H1 (cell line): Measurements from ENCODE around the gene CHCHD1. TPM values are rescaled to one million over a fixed set of nuclear protein-coding genes. Genes with fewer than 3 reads are reported as not detected.

Source experiments
- ASH2L ChIP-seq: fragments of 200-600, 300-600 bp; sonication (generic); IDR thresholded peaks from one replicate; pipeline ENCODE4 v1.7.1; 2017; ENCODE audit warnings: low read length
- ATF3 ChIP-seq: IDR thresholded peaks from 2 replicates; pipeline ENCODE4 v1.6.1; 2011; ENCODE audit warnings: low read depth, mild to moderate bottlenecking, low read length; ENCODE audit not compliant: insufficient read depth
- BACH1 ChIP-seq: IDR thresholded peaks from 2 replicates; pipeline ENCODE4 v1.6.1; 2012; ENCODE audit warnings: low read length, improper control_type of control experiment
- BRCA1 ChIP-seq: IDR thresholded peaks from 2 replicates; pipeline ENCODE4 v1.6.1; 2012; ENCODE audit warnings: low read depth, low read length, improper control_type of control experiment
- CBX5 ChIP-seq: fragments of 300-800, 300-1000 bp; sonication (generic); IDR thresholded peaks from 2 replicates; pipeline ENCODE4 v1.7.1; 2016; ENCODE audit warnings: antibody characterized with exemption, low read length, low read depth
- CHD1 ChIP-seq: IDR thresholded peaks from 2 replicates; pipeline ENCODE4 v1.6.1; 2012; ENCODE audit warnings: low read depth, low read length, improper control_type of control experiment
- EZH2 ChIP-seq: fragments of 200-600 bp; sonication (generic); IDR thresholded peaks from 2 replicates; pipeline ENCODE4 v1.7.1; 2012; ENCODE audit warnings: low read depth, mild to moderate bottlenecking, moderate library complexity, low read length, inconsistent platforms; ENCODE audit not compliant: severe bottlenecking
- FOSL1 ChIP-seq: IDR thresholded peaks from 2 replicates; pipeline ENCODE4 v1.6.1; 2011; ENCODE audit warnings: mild to moderate bottlenecking, low read depth, low read length, moderate library complexity; ENCODE audit not compliant: insufficient read depth
- GTF2F1 ChIP-seq: IDR thresholded peaks from 2 replicates; pipeline ENCODE4 v1.6.1; 2012; ENCODE audit warnings: low read depth, low read length, improper control_type of control experiment, borderline replicate concordance
- HDAC2 ChIP-seq, 2 experiments: fragments of 300-600 bp in 1 of 2; sonication (generic) in 1 of 2; IDR thresholded peaks; 2 replicates each; pipeline ENCODE4 v1.6.1; 2011 to 2012; ENCODE audit warnings: low read depth in 2 of 2, low read length in 2 of 2, mild to moderate bottlenecking in 2 of 2, moderate library complexity in 2 of 2, borderline replicate concordance in 1 of 2, inconsistent platforms in 1 of 2
- JUN ChIP-seq: IDR thresholded peaks from 2 replicates; pipeline ENCODE4 v1.6.1; 2011; ENCODE audit warnings: low read depth, mild to moderate bottlenecking, improper control_type of control experiment, low read length
- KDM4A ChIP-seq: IDR thresholded peaks from one replicate; pipeline ENCODE4 v1.7.1; 2012; ENCODE audit warnings: low read depth, mild to moderate bottlenecking, moderate library complexity, low read length, inconsistent platforms; ENCODE audit not compliant: severe bottlenecking
- KDM5A ChIP-seq: fragments of 200-600 bp; IDR thresholded peaks from 2 replicates; pipeline ENCODE4 v1.7.1; 2012; ENCODE audit warnings: mild to moderate bottlenecking, low read length, inconsistent platforms, mixed read lengths
- MAX ChIP-seq: IDR thresholded peaks from 2 replicates; pipeline ENCODE4 v1.6.1; 2012; ENCODE audit warnings: inconsistent platforms
- PHF8 ChIP-seq: fragments of 200-600 bp; sonication (generic); conservative IDR thresholded peaks from 2 replicates; pipeline ENCODE4 v1.7.1; 2012; ENCODE audit warnings: low read depth, mild to moderate bottlenecking, inconsistent platforms, low read length, moderate library complexity
- POLR2A ChIP-seq, 2 experiments: IDR thresholded peaks; 1 replicate in 1 of 2; 2 replicates in 1 of 2; pipeline ENCODE4 v1.6.1; 2011; ENCODE audit warnings: low read depth in 2 of 2, low read length in 2 of 2, mild to moderate bottlenecking in 2 of 2; ENCODE audit errors: control extremely low read depth in 1 of 2
- RBBP5 ChIP-seq: IDR thresholded peaks from 2 replicates; pipeline ENCODE4 v1.7.1; 2012; ENCODE audit warnings: low read depth, mild to moderate bottlenecking, inconsistent platforms, low read length, moderate library complexity, borderline replicate concordance
- SAP30 ChIP-seq: fragments of 300-600 bp; sonication (generic); IDR thresholded peaks from 2 replicates; pipeline ENCODE4 v1.7.1; 2012; ENCODE audit warnings: low read length, moderate library complexity, mild to moderate bottlenecking, inconsistent platforms; ENCODE audit not compliant: insufficient read depth, insufficient replicate concordance
- SUZ12 ChIP-seq: fragments of 200-600 bp; sonication (generic); IDR thresholded peaks from 2 replicates; pipeline ENCODE4 v1.6.1; 2012; ENCODE audit warnings: mild to moderate bottlenecking, inconsistent platforms, low read length, moderate library complexity, mixed read lengths
- TAF1 ChIP-seq: IDR thresholded peaks from 2 replicates; pipeline ENCODE4 v1.6.1; 2011; ENCODE audit warnings: mild to moderate bottlenecking, low read depth, low read length
- TBP ChIP-seq: IDR thresholded peaks from 2 replicates; pipeline ENCODE4 v1.6.1; 2011; ENCODE audit warnings: low read depth, low read length, improper control_type of control experiment
- YY1 ChIP-seq: IDR thresholded peaks from 2 replicates; pipeline ENCODE4 v1.6.1; 2011; ENCODE audit warnings: low read depth, mild to moderate bottlenecking, low read length
- polyA plus RNA-seq, 7 experiments: library from polyadenylated mRNA; depleted of rRNA in 3 of 7; stranded (reverse) in 5 of 7; unstranded in 2 of 7; fragments of >200 nt in 5 of 7; fragments of 200-250 nt in 2 of 7; gene quantifications; 1 replicate in 5 of 7; 2 replicates in 1 of 7; 4 replicates in 1 of 7; pipeline versions ENCODE4 v1.2.1 to v1.2.3, GENCODE V29; 2011 to 2013; ENCODE audit warnings: missing spikeins in 2 of 7, mixed read lengths in 2 of 7
- total RNA-seq: library from RNA; stranded (reverse); fragmentation: NEBNext Ultra II Directional; extraction: Animal tissue kit (Norgen Biotek cat#: 25700); gene quantifications from 2 replicates; pipeline ENCODE4 v1.2.1, GENCODE V29; 2021

CHCHD1 gene
- total and polyA plus RNA-seq, 2 of the 8 experiments (the other 6 are each of a cell fraction or from before 2014, with no cell fraction given): 44.9 to 58.1 TPM

GRCh38 chr10:73781879-73782748 is at the start of gene CHCHD1 (continued):
- peak in 1 of 2 experiments; percentile 39; a peak in 1 of 4 replicates for TF ChIP-seq HDAC2 (IDR thresholded peaks at IDR 0.05; ENCODE audit: borderline replicate concordance in 1 of 2, low read depth in 2 of 2, low read length in 2 of 2)
- peak; percentile 90 for TF ChIP-seq YY1
- no peak for TF ChIP-seq CBX5
- peak; percentile 83 for TF ChIP-seq TBP
- TF ChIP-seq MAX: peak; percentile 73
- TF ChIP-seq CHD1: no peak
- no peak for TF ChIP-seq ATF3
- no peak for TF ChIP-seq EZH2
- no peak for TF ChIP-seq SUZ12
- peak; percentile 8 for TF ChIP-seq SAP30
- TF ChIP-seq RBBP5: peak; percentile 78; the same call in 1 of the 2 replicates
- peak in 1 of 2 experiments; percentile 93; a peak in 2 of 3 replicates for TF ChIP-seq POLR2A (IDR thresholded peaks at IDR 0.05; ENCODE audit: control extremely low read depth in 1 of 2, low read depth in 2 of 2, low read length in 2 of 2)
- TF ChIP-seq JUN: no peak
- peak; percentile 25; the same call in 1 of the 2 replicates for TF ChIP-seq GTF2F1
- peak; percentile 76 for TF ChIP-seq KDM4A
- TF ChIP-seq KDM5A: peak; percentile 82
- peak; percentile 78 for TF ChIP-seq ASH2L
- peak; percentile 91 for TF ChIP-seq PHF8
- TF ChIP-seq BACH1: no peak
- TF ChIP-seq TAF1: peak; percentile 92
- TF ChIP-seq FOSL1: no peak
- no peak for TF ChIP-seq BRCA1
